HepG2 (cell line): ENCODE measurements around the gene GLRB. TPM values are rescaled to one million over a fixed set of nuclear protein-coding genes. Genes with fewer than 3 reads are reported as not detected.

Source experiments
- ATAC-seq: fragments of 200-7000 bp; cut with Tn5 transposase; 3 replicates; pipeline ENCODE4 v1.9.1; 2020; ENCODE audit warnings: mild to moderate bottlenecking, moderate library complexity
- BruUV-seq: library from RNA; stranded (reverse); fragments of 400-500 nt; replicated peaks from 2 replicates; lab custom pipeline; 2021; lab: Mats Ljungman, UMichigan
- CTCF ChIA-PET: fragments of 300-600 bp; formaldehyde crosslinking; extraction: SDS; loops from one replicate; lab custom pipeline; 2021; ENCODE audit warnings: low total read pairs, inconsistent platforms, low intra/inter-chr PET ratio; lab: Yijun Ruan, JAX
- POLR2A ChIA-PET: fragments of 350-600 bp; sonication (Branson Sonifier 250); formaldehyde crosslinking; loops from one replicate; lab custom pipeline; 2020; ENCODE audit warnings: antibody characterized with exemption, inconsistent platforms; lab: Yijun Ruan, JAX
- DNase-seq: peaks from one replicate; pipeline ENCODE4 v3.0.0-alpha.2; 2015; ENCODE audit warnings: low spot score
- FAIRE-seq: peaks from 3 replicates; lab custom pipeline; 2011; peaks lifted over from hg19 to GRCh38; lab: Jason Lieb, UNC
- H2AFZ ChIP-seq: one replicate; pipeline ENCODE4 v1.6.1; 2011; ENCODE audit warnings: low read length, inconsistent platforms
- H3K27ac ChIP-seq: fragments of 300-600 bp; 3 replicates; pipeline ENCODE4 v1.8.0; 2011; ENCODE audit warnings: mixed run types, mild to moderate bottlenecking, mixed read lengths, low read length, inconsistent platforms; ENCODE audit not compliant: insufficient read depth; ENCODE audit errors: extremely low read length
- H3K27me3 ChIP-seq, 2 experiments: fragments of 200-600 bp in 1 of 2; 2 replicates in 1 of 2; 3 replicates in 1 of 2; pipeline versions ENCODE4 v1.6.0 to v1.8.0; 2011; ENCODE audit warnings: low read length in 2 of 2, mild to moderate bottlenecking in 2 of 2, moderate library complexity in 2 of 2, inconsistent platforms in 1 of 2; ENCODE audit not compliant: insufficient read depth in 2 of 2, control insufficient read depth in 1 of 2
- H3K36me3 ChIP-seq, 2 experiments: fragments of 200-600 bp in 1 of 2; replicated peaks in 1 of 2; 2 replicates in 1 of 2; 3 replicates in 1 of 2; pipeline versions ENCODE4 v1.5.1 to v1.8.0; 2011; ENCODE audit warnings: low read length in 2 of 2, inconsistent platforms in 1 of 2; ENCODE audit not compliant: insufficient read depth in 2 of 2, control insufficient read depth in 1 of 2
- H3K4me1 ChIP-seq: 2 replicates; pipeline ENCODE4 v1.5.1; 2012; ENCODE audit warnings: low read length, inconsistent platforms; ENCODE audit not compliant: insufficient read depth
- H3K4me2 ChIP-seq: 2 replicates; pipeline ENCODE4 v1.6.0; 2011; ENCODE audit warnings: low read depth, low read length, inconsistent platforms
- H3K4me3 ChIP-seq, 3 experiments: fragments of 200-600 bp in 1 of 3; sonication (generic), shearing (Covaris generic) in 1 of 3; replicated peaks in 1 of 3; 2 replicates each; pipeline ENCODE4 v1.5.1; 2011 to 2016; ENCODE audit warnings: low read length in 3 of 3, inconsistent platforms in 2 of 3, low read depth in 2 of 3, mild to moderate bottlenecking in 2 of 3, control low read depth in 1 of 3, mixed read lengths in 1 of 3; ENCODE audit not compliant: insufficient read depth in 1 of 3
- H3K79me2 ChIP-seq: one replicate; pipeline ENCODE4 v1.6.1; 2011; ENCODE audit warnings: low read length, inconsistent platforms; ENCODE audit not compliant: insufficient read depth
- H3K9ac ChIP-seq: 2 replicates; pipeline ENCODE4 v1.6.0; 2011; ENCODE audit warnings: mild to moderate bottlenecking, low read depth, low read length, inconsistent platforms; ENCODE audit not compliant: insufficient read depth
- H3K9me3 ChIP-seq: 2 replicates; pipeline ENCODE4 v1.5.1; 2012; ENCODE audit warnings: mild to moderate bottlenecking, low read length
- H4K20me1 ChIP-seq: 2 replicates; pipeline ENCODE4 v1.6.0; 2011; ENCODE audit warnings: inconsistent platforms, mild to moderate bottlenecking, low read length, moderate library complexity; ENCODE audit not compliant: insufficient read depth
- CAMTA2 ChIP-seq: sonication (generic); formaldehyde crosslinking; IDR thresholded peaks from 2 replicates; pipeline ENCODE4 v1.4.0; 2020; ENCODE audit warnings: mild to moderate bottlenecking, missing genetic modification reagents, borderline replicate concordance
- GMEB1 ChIP-seq: sonication (generic); formaldehyde crosslinking; IDR thresholded peaks from 2 replicates; pipeline ENCODE4 v1.5.1; 2020; ENCODE audit warnings: missing genetic modification reagents, mild to moderate bottlenecking, borderline replicate concordance
- MBNL3 ChIP-seq: fragments of 250-450 bp; sonication (Bioruptor Pico); conservative IDR thresholded peaks from 2 replicates; pipeline ENCODE4 v1.8.0; 2022; ENCODE audit warnings: mild to moderate bottlenecking, inconsistent platforms
- MED13 ChIP-seq: sonication (generic); formaldehyde crosslinking; IDR thresholded peaks from 2 replicates; pipeline ENCODE4 v1.5.0; 2020; ENCODE audit warnings: missing genetic modification reagents
- MEF2D ChIP-seq: sonication (generic); formaldehyde crosslinking; IDR thresholded peaks from 2 replicates; pipeline ENCODE4 v1.5.1; 2020; ENCODE audit warnings: mild to moderate bottlenecking, missing genetic modification reagents
- SRSF1 ChIP-seq: fragments of 200-400 bp; formaldehyde crosslinking; optimal IDR thresholded peaks from 2 replicates; pipeline ENCODE3; 2017; ENCODE audit warnings: mild to moderate bottlenecking, low read depth, low read length, moderate library complexity
- SRY ChIP-seq: sonication (generic); formaldehyde crosslinking; IDR thresholded peaks from 2 replicates; pipeline ENCODE4 v1.8.0; 2022; ENCODE audit warnings: mild to moderate bottlenecking, missing genetic modification reagents
- STAG1 ChIP-seq: sonication (generic); formaldehyde crosslinking; IDR thresholded peaks from 2 replicates; pipeline ENCODE4 v1.4.0; 2020; ENCODE audit warnings: missing genetic modification reagents
- U2AF1 ChIP-seq: fragments of 200-400 bp; formaldehyde crosslinking; optimal IDR thresholded peaks from 2 replicates; pipeline ENCODE3; 2017; ENCODE audit warnings: mild to moderate bottlenecking, low read depth, low read length
- ZNF331 ChIP-seq: sonication (generic); formaldehyde crosslinking; IDR thresholded peaks from 2 replicates; pipeline ENCODE4 v1.4.0; 2020; ENCODE audit warnings: missing genetic modification reagents
- ZNF552 ChIP-seq: sonication (generic); formaldehyde crosslinking; IDR thresholded peaks from 2 replicates; pipeline ENCODE4 v1.9.0; 2022; ENCODE audit warnings: missing genetic modification reagents, mild to moderate bottlenecking, borderline replicate concordance
- WGBS: methylation state at CpG from one replicate; pipeline ENCODE4 v1.1.6; 2017; ENCODE audit warnings: low lambda C conversion rate; 5-methylcytosine and 5-hydroxymethylcytosine counted together
- in situ Hi-C: cut with HindIII; loops from 2 replicates; pipeline ENCODE4 v1.10.0; 2017; ENCODE audit warnings: low pct_unique_long_range_greater_than_20kb; ENCODE audit not compliant: extremely low pct_ligation_motif_present
- intact Hi-C: fragments of 100-400 bp; cut with micrococcal nuclease; formaldehyde crosslinking; loops from one replicate; pipeline ENCODE4 v1.10.0; 2022; ENCODE audit not compliant: unreplicated experiment
- polyA plus RNA-seq, 8 experiments: library from polyadenylated mRNA; depleted of rRNA in 3 of 8; stranded (reverse) in 7 of 8; unstranded in 1 of 8; fragments of >200 nt; fragmentation: Illumina TruSeq in 4 of 8; extraction: Trizol in 4 of 8; gene quantifications; 2 replicates each; pipeline versions ENCODE4 v1.2.1 to v1.2.3, GENCODE V29; 2011 to 2016; ENCODE audit warnings: low read depth in 4 of 8, missing spikeins in 1 of 8, mixed read lengths in 1 of 8; ENCODE audit not compliant: insufficient read depth in 1 of 8
- total RNA-seq, 5 experiments: library from RNA; depleted of rRNA; stranded (reverse); fragments of >200 nt; fragmentation: Illumina TruSeq; extraction: Trizol; gene quantifications; 2 replicates each; pipeline ENCODE4 v1.2.3, GENCODE V29; 2016; ENCODE audit warnings: low read depth in 1 of 5

Gene GLRB
- total and polyA plus RNA-seq, 2 of the 13 experiments (the other 11 are each of a cell fraction or from before 2014, with no cell fraction given) = 0.17 to 0.24 TPM

DNA sequence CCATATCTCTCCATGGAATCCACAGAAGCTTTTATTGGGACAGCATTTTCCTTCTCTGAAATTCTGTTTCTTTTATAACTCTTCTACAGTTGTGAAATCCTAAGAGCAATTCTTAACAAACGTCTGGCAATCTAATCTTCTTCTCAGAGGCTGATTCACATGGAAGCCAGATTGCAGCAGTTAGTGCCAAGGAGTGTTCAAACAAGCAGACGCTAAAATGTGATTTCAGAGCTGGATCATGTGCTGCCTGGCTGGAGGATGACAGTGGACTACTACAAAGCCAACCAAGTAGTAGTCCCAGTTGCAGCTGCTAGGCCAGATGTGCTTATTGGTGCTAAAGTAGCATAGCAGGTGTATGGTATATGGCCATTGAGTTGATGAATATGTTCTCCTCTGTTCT is 27.7 kb upstream of the GLRB start:
- ATAC-seq = no peak
- CTCF ChIA-PET = no interaction called here

More for the DNA sequence above, 27.7 kb upstream of the GLRB start:
- H3K27me3 ChIP-seq = 0 out of 5 replicates have a peak, but pooled peaks cover 0 to 6% of the 10 kb centered on the region in 2 experiments
- no peaks in the 10 kb centered on the region for H3K79me2 ChIP-seq
- WGBS = 4% methylated on average over 2 of the region's 2 CpGs
- H4K20me1 ChIP-seq = no peaks in the 10 kb centered on the region
- DNase-seq (no peak), FAIRE-seq (no peak)
- no TSS peak for BruUV-seq
- H2AFZ ChIP-seq = no peak overlapping the region
- intact Hi-C loops = loop anchor here (10.0 kb wide), 1 partner anchor 373 kb away; no protein-coding TSS in a partner anchor
- no peak overlapping the region for H3K4me3 ChIP-seq
- H3K9ac ChIP-seq = no peak overlapping the region
- POLR2A ChIA-PET = no interaction called here
- no peak overlapping the region for H3K4me2 ChIP-seq
- no peaks in the 10 kb centered on the region for H3K36me3 ChIP-seq
- H3K4me1 ChIP-seq = no peaks in the 10 kb centered on the region
- TF ChIP-seq GMEB1 (CRISPR knock-in tag) (no peak), U2AF1 (no peak), SRY (no peak), MED13 (CRISPR knock-in tag) (no peak), CAMTA2 (CRISPR knock-in tag) (no peak), ZNF331 (CRISPR knock-in tag) (no peak), MEF2D (no peak), SRSF1 (no peak), STAG1 (CRISPR knock-in tag) (no peak), MBNL3 (no peak), ZNF552 (no peak)
- H3K9me3 ChIP-seq = no peaks in the 10 kb centered on the region
- H3K27ac ChIP-seq = no peak overlapping the region
- in situ Hi-C loops = loop anchor here (5.0 kb wide), 1 partner anchor 571 kb away; no protein-coding TSS in a partner anchor
